Epithelial cell of proximal tubule (primary cell): ENCODE data around the gene NSUN3. TPM values are rescaled to one million over a fixed set of nuclear protein-coding genes. Genes with fewer than 3 reads are reported as not detected.
A peak's percentile ranks its signal among the peaks of the same experiment; 100 is the strongest.
"Not testable (repeated sequence)": the region's sequence is repeated elsewhere in the genome, so short reads cannot be mapped to it uniquely, and the experiment has no call there.

Experiments
- DNase-seq: peaks from one replicate; pipeline ENCODE4 v3.0.0-alpha.2; 2011; ENCODE audit warnings: low read depth
- H3K4me3 ChIP-seq: 2 replicates; pipeline ENCODE4 v1.5.1; 2011; ENCODE audit warnings: low read depth, mild to moderate bottlenecking, low read length
- CTCF ChIP-seq: conservative IDR thresholded peaks from 2 replicates; pipeline ENCODE4 v1.5.1; 2012; ENCODE audit warnings: low read depth, mild to moderate bottlenecking, low read length
- total RNA-seq: library from RNA; depleted of rRNA; stranded (reverse); fragments of >200 nt; gene quantifications from 2 replicates; pipeline ENCODE4 v1.2.3, GENCODE V29; 2015

Gene NSUN3
- total RNA-seq, 1 donor from 2014 or later = 7.0 TPM

GRCh38 chr3:94069194-94069813, 6.4 kb downstream of the NSUN3 start:
- no peak for DNase-seq
- no peak overlapping the region for H3K4me3 ChIP-seq
- TF ChIP-seq CTCF = peak; percentile 47

- no peak for TF ChIP-seq CTCF
- DNase-seq = no peak
- no peak overlapping the region for H3K4me3 ChIP-seq
Observed at GRCh38 chr3:94070341-94070911, 7.6 kb downstream of the NSUN3 start.

GRCh38 chr3:94071713-94072284, 8.9 kb downstream of the NSUN3 start:
- no peak for TF ChIP-seq CTCF
- H3K4me3 ChIP-seq = no peak overlapping the region
- no peak for DNase-seq

- no peak for DNase-seq
- no peak overlapping the region for H3K4me3 ChIP-seq
- no peak for TF ChIP-seq CTCF
Observed at GRCh38 chr3:94076055-94076454, 13.2 kb downstream of the NSUN3 start.

- H3K4me3 ChIP-seq, DNase-seq: not testable (repeated sequence)
Observed at GRCh38 chr3:94080552-94080951, 17.7 kb downstream of the NSUN3 start.

GRCh38 chr3:94081884-94082283, 19.0 kb downstream of the NSUN3 start:
- H3K4me3 ChIP-seq = no peak overlapping the region
- TF ChIP-seq CTCF = no peak
- no peak for DNase-seq

GRCh38 chr3:94082391-94082937, 19.6 kb downstream of the NSUN3 start:
- no peak for DNase-seq
- H3K4me3 ChIP-seq = no peak overlapping the region
- no peak for TF ChIP-seq CTCF
